Lower lobe of right lung (tissue), 2 donors: ENCODE data around the gene UBAC2. TPM values are rescaled to one million over a fixed set of nuclear protein-coding genes. Genes with fewer than 3 reads are reported as not detected.

Experiments
- ATAC-seq, 2 donors: fragments of 200-7000 bp; cut with Tn5 transposase; one replicate each; pipeline ENCODE4 v1.9.1; 2020 to 2022; ENCODE audit warnings: mild to moderate bottlenecking in 2 of 2, moderate library complexity in 2 of 2
- DNase-seq: peaks from one replicate; pipeline ENCODE4 v3.0.0-alpha.2; 2020
- H3K27ac ChIP-seq: fragments of 200-600 bp; one replicate; pipeline ENCODE4 v1.8.0; 2022
- H3K27me3 ChIP-seq: fragments of 200-600 bp; one replicate; pipeline ENCODE4 v1.8.0; 2022; ENCODE audit warnings: low read depth
- H3K36me3 ChIP-seq: fragments of 200-600 bp; one replicate; pipeline ENCODE4 v1.8.0; 2022; ENCODE audit warnings: mild to moderate bottlenecking
- H3K4me1 ChIP-seq: fragments of 200-600 bp; one replicate; pipeline ENCODE4 v1.8.0; 2022
- H3K4me3 ChIP-seq: fragments of 200-600 bp; one replicate; pipeline ENCODE4 v1.8.0; 2022; ENCODE audit warnings: mild to moderate bottlenecking
- H3K9me3 ChIP-seq: fragments of 200-600 bp; one replicate; pipeline ENCODE4 v1.8.0; 2022
- CTCF ChIP-seq: fragments of 200-600 bp; IDR thresholded peaks from one replicate; pipeline ENCODE4 v1.8.0; 2022; ENCODE audit warnings: antibody characterized with exemption, mild to moderate bottlenecking
- intact Hi-C: fragments of 100-400 bp; cut with DNase I; formaldehyde crosslinking; loops from one replicate; pipeline ENCODE4 v1.11.0; 2022
- total RNA-seq: library from RNA; stranded (reverse); fragmentation: NEBNext Ultra II Directional; extraction: Animal tissue kit (Norgen Biotek cat#: 25700); gene quantifications from one replicate; pipeline ENCODE4 v1.2.1, GENCODE V29; 2021
- donor health status: DM: no; HTN: yes; CAD: no; lungs with severe emphysema.

UBAC2 gene
- total RNA-seq, 1 donor from 2014 or later = 44.5 TPM

- Histone ChIP-seq H3K27ac (no peak overlapping the region), H3K4me1 (peaks cover 45% of the 10 kb centered on the region), H3K4me3 (no peak overlapping the region), H3K36me3 (no peaks in the 10 kb centered on the region), H3K9me3 (no peaks in the 10 kb centered on the region), H3K27me3 (no peaks in the 10 kb centered on the region)
- DNase-seq (no peak), ATAC-seq (no peak)
- TF ChIP-seq CTCF = no peak
- intact Hi-C loops = no loop called here
These were observed 79.0 kb downstream of the UBAC2 start for GRCh38 chr13:99279637-99280036.

DNA sequence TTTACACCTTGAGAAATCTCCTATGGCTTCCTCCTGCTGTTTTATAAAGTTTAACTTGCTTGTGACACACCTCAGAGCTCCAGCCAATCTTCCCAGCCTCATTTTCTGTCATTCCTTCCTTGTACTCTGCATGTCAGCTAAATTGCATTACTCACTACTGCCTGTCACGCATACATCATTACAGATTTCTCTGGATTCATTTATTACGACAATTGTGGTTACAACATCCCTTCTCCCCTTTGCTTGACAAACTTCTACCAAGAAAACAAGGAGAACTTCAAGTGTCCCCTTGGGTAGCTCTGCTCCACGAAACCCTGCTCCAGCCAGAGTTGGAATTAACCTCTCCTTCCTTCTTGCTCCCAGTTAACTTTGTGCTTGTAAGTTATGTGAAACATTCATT lies 79.5 kb downstream of the UBAC2 start:
- Histone ChIP-seq H3K4me1 (peaks cover 45% of the 10 kb centered on the region), H3K36me3 (no peaks in the 10 kb centered on the region), H3K27ac (peak overlapping the region; percentile 15), H3K27me3 (no peaks in the 10 kb centered on the region), H3K9me3 (no peaks in the 10 kb centered on the region), H3K4me3 (no peak overlapping the region)
- no peak for DNase-seq
- no peak for TF ChIP-seq CTCF
- intact Hi-C loops = no loop called here
- ATAC-seq = peak; percentile 57 to 68

GRCh38 chr13:99281811-99282263 lies 81.2 kb downstream of the UBAC2 start:
- peaks cover 55% of the 10 kb centered on the region for H3K4me1 ChIP-seq
- no peak for TF ChIP-seq CTCF

GRCh38 chr13:99282264-99283231 lies 81.9 kb downstream of the UBAC2 start:
- ATAC-seq (no peak), DNase-seq (no peak)
- Histone ChIP-seq H3K9me3 (no peaks in the 10 kb centered on the region), H3K4me1 (peaks cover 56% of the 10 kb centered on the region), H3K36me3 (no peaks in the 10 kb centered on the region), H3K4me3 (no peak overlapping the region), H3K27me3 (no peaks in the 10 kb centered on the region), H3K27ac (peak overlapping the region; percentile 75)
- TF ChIP-seq CTCF = no peak
- intact Hi-C loops = no loop called here

More at GRCh38 chr13:99281811-99282263, 81.2 kb downstream of the UBAC2 start:
- DNase-seq = peak; percentile 81
- H3K9me3 ChIP-seq = no peaks in the 10 kb centered on the region
- H3K4me3 ChIP-seq = no peak overlapping the region
- H3K27me3 ChIP-seq = no peaks in the 10 kb centered on the region
- peak overlapping the region; percentile 75 for H3K27ac ChIP-seq
- ATAC-seq = peak; percentile 75 to 88
- intact Hi-C loops = no loop called here
- no peaks in the 10 kb centered on the region for H3K36me3 ChIP-seq

GRCh38 chr13:99285432-99286182 lies 85.0 kb downstream of the UBAC2 start:
- Histone ChIP-seq H3K27me3 (no peaks in the 10 kb centered on the region), H3K27ac (no peak overlapping the region), H3K9me3 (no peaks in the 10 kb centered on the region), H3K36me3 (no peaks in the 10 kb centered on the region), H3K4me3 (no peak overlapping the region), H3K4me1 (peaks cover 55% of the 10 kb centered on the region)
- TF ChIP-seq CTCF = no peak
- ATAC-seq (no peak), DNase-seq (no peak)
- intact Hi-C loops = no loop called here
